ENCODE results near the gene ZIM2. TPM values are rescaled to one million over a fixed set of nuclear protein-coding genes. Genes with fewer than 3 reads are reported as not detected.
A peak's percentile ranks its signal among the peaks of the same experiment; 100 is the strongest.

The ZIM2 gene
- total RNA-seq (ENCODE audit: unreplicated experiment): not detected
- long read RNA-seq: 0 reads

DNA sequence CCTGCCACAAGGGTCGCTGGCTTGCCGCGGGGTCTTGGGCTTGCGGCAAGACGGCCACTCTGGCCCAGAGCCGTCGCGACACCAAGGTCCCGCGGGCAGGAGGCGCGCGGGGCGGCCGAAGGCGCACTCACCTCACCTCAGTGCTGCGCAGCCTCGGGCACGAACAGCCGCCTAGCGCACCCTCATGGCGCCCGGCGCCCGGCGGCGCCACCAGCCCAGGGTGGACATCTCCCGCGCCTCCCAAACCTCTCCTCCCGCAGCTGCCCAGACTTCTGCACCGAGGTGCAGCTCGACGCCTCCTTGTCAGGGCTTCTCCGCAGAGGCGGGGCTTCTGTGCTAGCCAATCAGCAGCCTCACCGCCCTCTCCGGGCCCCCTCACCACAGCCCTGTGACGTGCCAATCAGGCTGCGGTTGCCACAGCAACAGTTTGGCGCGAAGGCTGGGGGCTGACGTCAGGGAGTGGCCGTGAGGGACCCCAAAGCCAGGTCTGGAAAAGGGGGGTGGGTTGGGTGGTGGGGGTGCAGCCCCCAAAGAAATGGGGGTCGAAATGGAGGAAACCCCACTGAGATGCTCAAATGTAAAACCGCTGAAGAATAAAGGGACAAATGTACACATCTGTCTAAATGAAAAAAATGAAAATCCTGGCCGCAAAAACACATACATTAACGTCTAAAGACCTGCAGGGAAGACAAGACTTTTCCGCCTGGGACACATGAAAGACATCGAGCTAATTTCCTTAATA is at the start of gene ZIM2, which contains the start of gene PEG3:
Gene ZIM2, minus strand, starts transcription at position 276 of the 742 bp plus-strand sequence. CDS start 16,449 bp downstream, outside the sequence.
Gene PEG3, minus strand, starts transcription at position 276 of the 742 bp plus-strand sequence. CDS start 16,071 bp downstream, outside the sequence.
- Mint-ChIP-seq H3K36me3 (ENCODE audit: low read depth, unreplicated experiment) (peaks cover 28% of the 10 kb centered on the region), H3K27ac (ENCODE audit: unreplicated experiment) (no peak within 1 kb of the TSS), H3K4me3 (ENCODE audit: unreplicated experiment) (peak within 1 kb of the TSS; percentile 38), H3K27me3 (ENCODE audit: unreplicated experiment) (peaks cover 13% of the 10 kb centered on the region), H3K4me1 (ENCODE audit: unreplicated experiment) (no peaks in the 10 kb centered on the region), H3K9me3 (ENCODE audit: unreplicated experiment) (peaks cover 35% of the 10 kb centered on the region)
- TF ChIP-seq, protein P1, sequence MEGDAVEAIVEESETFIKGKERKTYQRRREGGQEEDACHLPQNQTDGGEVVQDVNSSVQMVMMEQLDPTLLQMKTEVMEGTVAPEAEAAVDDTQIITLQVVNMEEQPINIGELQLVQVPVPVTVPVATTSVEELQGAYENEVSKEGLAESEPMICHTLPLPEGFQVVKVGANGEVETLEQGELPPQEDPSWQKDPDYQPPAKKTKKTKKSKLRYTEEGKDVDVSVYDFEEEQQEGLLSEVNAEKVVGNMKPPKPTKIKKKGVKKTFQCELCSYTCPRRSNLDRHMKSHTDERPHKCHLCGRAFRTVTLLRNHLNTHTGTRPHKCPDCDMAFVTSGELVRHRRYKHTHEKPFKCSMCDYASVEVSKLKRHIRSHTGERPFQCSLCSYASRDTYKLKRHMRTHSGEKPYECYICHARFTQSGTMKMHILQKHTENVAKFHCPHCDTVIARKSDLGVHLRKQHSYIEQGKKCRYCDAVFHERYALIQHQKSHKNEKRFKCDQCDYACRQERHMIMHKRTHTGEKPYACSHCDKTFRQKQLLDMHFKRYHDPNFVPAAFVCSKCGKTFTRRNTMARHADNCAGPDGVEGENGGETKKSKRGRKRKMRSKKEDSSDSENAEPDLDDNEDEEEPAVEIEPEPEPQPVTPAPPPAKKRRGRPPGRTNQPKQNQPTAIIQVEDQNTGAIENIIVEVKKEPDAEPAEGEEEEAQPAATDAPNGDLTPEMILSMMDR (IDR thresholded peaks at IDR 0.05; ENCODE audit: unreplicated experiment): no peak
- no peak for DNase-seq (ENCODE audit: low spot score)

DNA sequence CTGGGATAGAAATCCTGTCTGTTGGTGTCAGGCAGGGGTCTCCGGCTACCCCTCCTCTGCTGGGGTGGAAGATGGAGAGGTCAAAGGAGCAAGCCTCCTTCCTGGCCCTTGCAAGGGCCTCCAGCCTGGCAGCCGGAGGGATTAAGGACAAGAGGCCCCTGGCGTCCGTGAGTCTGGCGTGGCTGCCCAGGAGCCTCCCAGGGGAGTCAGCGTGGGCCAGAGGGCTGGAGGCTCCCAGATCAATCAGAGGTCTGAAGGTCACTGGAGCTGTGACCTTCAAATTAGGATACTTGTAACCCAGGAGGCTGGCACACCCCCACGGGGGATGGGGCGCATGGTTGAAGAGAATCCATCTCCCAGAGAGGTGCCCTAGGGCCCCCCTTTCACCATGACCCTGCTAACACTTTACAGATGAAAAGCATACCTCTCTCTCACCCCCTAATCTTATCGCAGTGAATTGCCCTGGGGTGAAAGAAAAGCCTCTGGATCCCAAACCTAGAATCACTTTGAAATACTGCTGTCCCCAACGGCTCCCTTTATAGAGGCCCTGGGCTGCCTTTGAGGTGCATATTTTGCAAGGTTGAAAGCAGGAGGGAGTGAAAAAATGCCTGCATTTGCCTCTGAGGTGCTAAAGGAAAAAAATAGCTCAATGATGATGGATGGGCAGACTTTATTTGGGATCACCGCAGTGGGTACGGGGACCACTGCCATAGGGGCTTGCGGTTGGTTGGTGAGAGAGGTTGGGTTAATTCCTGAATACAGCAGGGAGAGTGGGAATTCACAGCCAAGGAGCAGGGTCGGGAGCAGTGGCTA is 44.9 kb upstream of the ZIM2 start:
- TF ChIP-seq, protein P1 (IDR thresholded peaks at IDR 0.05; ENCODE audit: unreplicated experiment): no peak
- Mint-ChIP-seq H3K36me3 (ENCODE audit: low read depth, unreplicated experiment) (peaks cover 11% of the 10 kb centered on the region), H3K4me1 (ENCODE audit: unreplicated experiment) (no peaks in the 10 kb centered on the region), H3K4me3 (ENCODE audit: unreplicated experiment) (no peak overlapping the region), H3K27ac (ENCODE audit: unreplicated experiment) (no peak overlapping the region), H3K27me3 (ENCODE audit: unreplicated experiment) (peaks cover 2% of the 10 kb centered on the region), H3K9me3 (ENCODE audit: unreplicated experiment) (peaks cover 54% of the 10 kb centered on the region)
- no peak for DNase-seq (ENCODE audit: low spot score)

DNA sequence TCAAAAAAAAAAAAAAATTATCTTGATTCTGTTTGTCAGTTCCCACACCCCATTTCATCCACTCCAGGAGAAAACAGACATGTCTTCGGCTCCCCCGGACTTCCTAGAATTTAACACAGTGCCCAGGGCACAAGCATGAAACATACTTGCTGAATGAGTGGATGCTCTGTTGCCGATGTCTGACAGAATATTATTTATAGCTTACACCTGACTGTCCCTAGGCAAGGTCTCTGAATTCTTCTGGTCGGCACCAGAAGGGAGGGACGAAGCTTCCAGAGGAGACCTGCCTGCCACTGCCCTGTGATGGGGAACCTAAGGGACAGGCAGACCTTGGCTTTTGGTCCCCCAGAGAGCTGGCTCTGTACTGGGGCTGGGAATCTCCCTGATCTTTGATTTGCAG is 43.9 kb upstream of the ZIM2 start:
- Mint-ChIP-seq H3K4me1 (ENCODE audit: unreplicated experiment) (no peaks in the 10 kb centered on the region), H3K27me3 (ENCODE audit: unreplicated experiment) (peaks cover 2% of the 10 kb centered on the region), H3K4me3 (ENCODE audit: unreplicated experiment) (no peak overlapping the region), H3K9me3 (ENCODE audit: unreplicated experiment) (peaks cover 54% of the 10 kb centered on the region), H3K27ac (ENCODE audit: unreplicated experiment) (no peak overlapping the region), H3K36me3 (ENCODE audit: low read depth, unreplicated experiment) (peaks cover 8% of the 10 kb centered on the region)
- TF ChIP-seq, protein P1 (IDR thresholded peaks at IDR 0.05; ENCODE audit: unreplicated experiment): no peak
- DNase-seq (ENCODE audit: low spot score): no peak

DNA sequence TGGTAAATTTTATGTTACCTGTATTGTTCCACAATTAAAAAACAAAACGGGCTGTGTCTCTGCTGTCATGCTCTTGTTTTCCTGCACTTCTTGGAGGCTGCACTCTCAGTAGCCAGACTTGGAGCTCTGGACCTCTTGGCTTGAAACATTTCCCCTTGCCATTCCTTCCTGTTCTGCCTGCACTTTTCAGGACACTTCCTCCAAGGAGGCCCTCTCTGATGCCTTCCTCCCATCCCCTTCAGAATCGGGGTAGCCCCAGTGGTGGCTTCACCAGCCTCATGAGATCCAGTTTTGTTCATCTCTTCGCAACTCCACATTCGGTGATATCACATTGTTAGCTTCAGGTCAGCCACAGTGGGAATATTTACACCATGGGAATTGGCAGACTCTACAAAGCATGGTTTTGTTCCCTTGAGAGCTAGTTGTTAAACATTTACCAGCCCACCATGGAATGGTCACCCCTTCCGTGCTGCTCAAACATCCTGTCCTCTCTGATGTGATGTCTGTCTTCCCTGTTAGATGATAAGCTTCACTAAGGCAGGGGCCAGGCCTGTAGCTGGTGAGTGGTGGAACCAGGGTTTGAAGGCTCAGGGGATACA is 40.2 kb upstream of the ZIM2 start:
- no peak overlapping the region for H3K27ac Mint-ChIP-seq (ENCODE audit: unreplicated experiment)
- no peaks in the 10 kb centered on the region for H3K4me1 Mint-ChIP-seq (ENCODE audit: unreplicated experiment)
- peaks cover 33% of the 10 kb centered on the region for H3K9me3 Mint-ChIP-seq (ENCODE audit: unreplicated experiment)
- peaks cover 2% of the 10 kb centered on the region for H3K27me3 Mint-ChIP-seq (ENCODE audit: unreplicated experiment)
- no peak for DNase-seq (ENCODE audit: low spot score)
- H3K36me3 Mint-ChIP-seq (ENCODE audit: low read depth, unreplicated experiment): peaks cover 17% of the 10 kb centered on the region
- TF ChIP-seq, protein P1 (IDR thresholded peaks at IDR 0.05; ENCODE audit: unreplicated experiment): no peak
- no peak overlapping the region for H3K4me3 Mint-ChIP-seq (ENCODE audit: unreplicated experiment)
